GM12874 (cell line): ENCODE data around the gene OSGIN1.

ENCODE experiments used
- TF ChIP-seq, protein P1 (sequence below): IDR thresholded peaks from 2 replicates; pipeline ENCODE4 v1.5.1; 2011; ENCODE audit warnings: low read depth, mild to moderate bottlenecking, control low read depth, low read length, moderate library complexity; ENCODE audit not compliant: insufficient read depth

The OSGIN1 gene

DNA sequence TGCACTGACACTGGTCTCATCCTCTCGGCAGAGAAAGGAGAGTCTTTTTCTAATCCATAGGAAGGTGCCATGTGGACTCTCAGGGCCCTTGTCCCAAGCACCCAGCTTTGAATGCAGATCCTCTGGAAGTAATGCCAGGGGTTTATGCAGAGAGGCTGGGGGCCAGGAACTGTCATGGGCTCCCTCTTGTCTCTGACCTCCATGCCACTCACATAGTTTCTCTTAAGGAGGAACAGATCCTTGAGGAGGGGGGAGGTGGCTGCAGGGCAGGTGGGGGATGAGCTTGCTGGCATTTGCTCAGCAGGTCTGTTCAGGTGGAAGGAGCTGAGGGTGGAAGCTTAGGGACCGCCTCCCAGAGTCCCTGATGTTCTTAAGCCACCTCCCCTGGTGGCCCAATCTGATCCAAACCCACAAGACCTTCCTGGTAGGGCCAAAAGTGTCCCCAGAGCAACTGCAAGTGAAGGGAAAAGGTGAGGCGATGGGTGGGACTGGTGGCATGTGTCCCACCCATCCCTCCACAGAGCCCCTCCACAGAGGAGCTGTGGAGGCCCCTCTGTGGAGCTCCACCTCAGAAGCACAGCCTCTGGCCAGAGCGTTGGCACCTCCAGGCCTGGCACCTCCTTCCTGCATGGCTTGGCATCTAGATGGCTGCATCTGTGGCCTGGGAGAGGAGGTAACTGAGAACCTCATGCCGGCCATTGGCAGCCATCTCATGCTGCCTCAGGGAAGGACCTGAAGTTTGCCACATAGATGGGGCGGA, 24.2 kb downstream of the OSGIN1 start:
- TF ChIP-seq, protein P1, sequence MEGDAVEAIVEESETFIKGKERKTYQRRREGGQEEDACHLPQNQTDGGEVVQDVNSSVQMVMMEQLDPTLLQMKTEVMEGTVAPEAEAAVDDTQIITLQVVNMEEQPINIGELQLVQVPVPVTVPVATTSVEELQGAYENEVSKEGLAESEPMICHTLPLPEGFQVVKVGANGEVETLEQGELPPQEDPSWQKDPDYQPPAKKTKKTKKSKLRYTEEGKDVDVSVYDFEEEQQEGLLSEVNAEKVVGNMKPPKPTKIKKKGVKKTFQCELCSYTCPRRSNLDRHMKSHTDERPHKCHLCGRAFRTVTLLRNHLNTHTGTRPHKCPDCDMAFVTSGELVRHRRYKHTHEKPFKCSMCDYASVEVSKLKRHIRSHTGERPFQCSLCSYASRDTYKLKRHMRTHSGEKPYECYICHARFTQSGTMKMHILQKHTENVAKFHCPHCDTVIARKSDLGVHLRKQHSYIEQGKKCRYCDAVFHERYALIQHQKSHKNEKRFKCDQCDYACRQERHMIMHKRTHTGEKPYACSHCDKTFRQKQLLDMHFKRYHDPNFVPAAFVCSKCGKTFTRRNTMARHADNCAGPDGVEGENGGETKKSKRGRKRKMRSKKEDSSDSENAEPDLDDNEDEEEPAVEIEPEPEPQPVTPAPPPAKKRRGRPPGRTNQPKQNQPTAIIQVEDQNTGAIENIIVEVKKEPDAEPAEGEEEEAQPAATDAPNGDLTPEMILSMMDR, result no peak

DNA sequence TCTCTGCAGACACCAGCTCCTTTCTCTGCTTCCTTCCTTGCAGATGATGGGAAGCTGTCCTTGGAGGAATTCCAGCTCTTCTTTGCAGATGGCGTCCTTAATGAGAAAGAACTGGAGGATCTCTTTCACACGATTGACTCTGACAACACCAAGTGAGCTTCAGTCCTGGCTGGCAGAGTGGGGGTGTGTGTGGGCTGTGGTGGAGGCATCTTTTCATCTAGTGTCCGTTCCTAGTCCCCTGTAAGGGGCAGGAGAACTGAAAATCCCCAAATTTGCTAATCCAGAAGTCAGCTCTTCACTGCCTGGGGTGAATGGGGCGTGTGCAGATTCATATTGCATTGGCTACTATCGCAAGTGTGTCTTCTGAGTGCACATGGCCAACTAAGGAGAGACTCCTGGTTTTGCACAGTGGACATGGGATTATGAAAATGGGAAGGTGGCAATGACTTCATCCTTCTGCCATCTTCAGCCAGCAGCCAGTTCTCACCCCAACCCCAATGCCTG, 25.4 kb downstream of the OSGIN1 start:
- TF ChIP-seq, protein P1, result no peak

DNA sequence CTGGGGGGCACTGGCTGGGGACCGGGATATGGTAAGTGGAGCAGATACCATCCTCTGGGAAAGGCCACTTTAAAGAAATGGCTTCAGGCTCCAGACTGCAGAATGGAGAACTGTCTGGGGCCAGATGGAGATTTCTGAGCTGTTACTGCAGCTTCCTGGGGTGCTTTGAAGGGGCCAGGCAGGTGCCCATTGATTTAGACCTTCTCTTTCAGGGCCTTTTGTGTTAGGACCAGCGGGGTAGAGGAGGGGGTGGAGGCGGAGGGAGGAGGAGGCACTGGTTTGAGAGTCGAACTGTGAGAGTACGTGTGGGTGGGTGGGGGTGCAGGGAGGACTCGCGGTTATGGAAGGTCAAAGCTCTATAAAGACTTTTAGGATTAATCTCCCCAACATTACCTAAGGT, 26.4 kb downstream of the OSGIN1 start:
- TF ChIP-seq, protein P1, result no peak

DNA sequence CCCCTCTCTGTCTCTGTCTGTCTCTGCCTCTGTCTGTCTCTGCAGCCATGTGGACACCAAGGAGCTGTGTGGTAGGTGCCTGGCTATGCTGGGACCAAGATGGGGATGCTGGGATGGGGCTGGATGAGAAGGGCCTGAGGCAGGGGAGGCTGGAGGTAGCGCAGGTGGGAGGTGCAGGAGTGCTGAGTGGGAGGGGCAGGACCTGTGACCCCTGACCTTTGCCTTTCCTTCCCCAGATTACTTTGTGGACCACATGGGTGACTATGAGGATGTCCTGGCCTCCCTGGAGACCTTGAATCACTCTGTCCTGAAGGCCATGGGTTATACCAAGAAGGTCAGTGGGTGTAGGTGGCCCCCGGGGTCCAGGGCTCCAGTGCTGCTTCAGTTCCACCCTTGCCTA, 27.8 kb downstream of the OSGIN1 start:
- TF ChIP-seq, protein P1, result no peak

DNA sequence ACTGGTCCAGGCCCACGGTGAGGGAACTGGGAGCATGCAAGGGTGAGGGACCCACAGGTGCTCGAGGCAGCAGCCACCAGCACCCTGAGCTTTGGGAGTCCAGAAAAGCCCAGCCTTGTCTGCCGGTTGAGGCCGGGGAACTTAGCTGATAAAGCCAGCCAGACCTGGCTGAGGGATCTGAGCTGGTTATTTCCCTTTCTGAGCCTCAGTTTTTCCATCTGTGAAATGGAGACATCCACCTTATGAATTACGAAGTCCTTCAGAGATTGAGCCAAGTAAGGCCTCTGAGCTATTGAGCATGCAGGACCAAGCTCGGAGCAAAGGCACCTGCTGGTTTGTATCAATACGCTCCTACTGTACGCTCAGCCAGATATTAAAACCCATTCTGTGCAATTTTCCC, 28.8 kb downstream of the OSGIN1 start:
- TF ChIP-seq, protein P1, result no peak

DNA sequence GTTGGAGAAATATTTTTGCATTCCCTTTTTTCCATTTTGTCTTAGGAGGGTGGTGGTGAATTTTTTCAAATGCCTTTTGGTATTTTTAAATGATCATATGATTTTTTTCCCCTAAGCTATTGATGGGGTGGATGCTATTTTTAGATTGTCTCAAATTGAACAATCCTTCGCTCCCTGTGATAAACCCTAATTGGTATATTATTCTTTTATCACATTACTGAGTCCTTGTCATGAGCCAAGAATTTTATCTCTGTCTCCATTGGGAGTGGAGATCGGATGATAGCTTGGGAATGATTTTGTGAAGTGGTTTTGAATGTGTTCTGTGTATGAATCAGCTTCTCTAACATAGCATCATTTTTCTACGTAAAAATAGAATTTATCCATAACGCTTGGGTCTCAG, 30.5 kb downstream of the OSGIN1 start:
- TF ChIP-seq, protein P1, result no peak

DNA sequence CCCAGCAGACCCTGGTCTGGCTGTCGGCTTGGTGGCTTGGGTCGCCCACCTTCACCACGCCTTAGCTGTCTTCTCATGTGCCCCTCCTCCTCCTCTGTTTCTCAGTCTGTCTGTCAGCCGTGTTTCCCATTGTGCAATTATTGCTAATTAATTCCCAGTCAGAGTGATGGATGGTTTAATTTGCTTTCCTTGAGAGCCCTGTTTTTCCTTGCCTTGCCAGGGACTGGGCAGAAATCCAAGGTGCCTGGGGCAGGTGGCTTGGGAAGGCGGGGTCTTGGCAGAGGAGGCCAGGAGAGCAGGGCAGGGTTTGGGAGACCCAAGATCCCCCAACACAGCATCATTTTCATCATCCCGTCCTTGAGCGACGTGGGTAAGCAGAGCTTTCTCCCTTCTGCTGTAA, 36.3 kb downstream of the OSGIN1 start:
- TF ChIP-seq, protein P1, result no peak
